H9 (cell line): Measurements from ENCODE around the gene HOXA7. TPM values are rescaled to one million over a fixed set of nuclear protein-coding genes. Genes with fewer than 3 reads are reported as not detected.

Source experiments
- DNase-seq: peaks from one replicate; pipeline ENCODE4 v3.0.0-alpha.2; 2017
- H2AFZ ChIP-seq: one replicate; pipeline ENCODE4 v1.6.1; 2013; ENCODE audit warnings: mild to moderate bottlenecking, low read length, control low read depth, moderate library complexity
- H2AK5ac ChIP-seq: 2 replicates; pipeline ENCODE4 v1.6.1; 2013; ENCODE audit warnings: low read length, control low read depth, mixed read lengths; ENCODE audit not compliant: insufficient read length
- H2BK120ac ChIP-seq: one replicate; pipeline ENCODE4 v1.6.1; 2013; ENCODE audit warnings: low read depth, mild to moderate bottlenecking, low read length, control low read depth, inconsistent platforms; ENCODE audit not compliant: poor library complexity, severe bottlenecking
- H2BK12ac ChIP-seq: 2 replicates; pipeline ENCODE4 v1.6.1; 2013; ENCODE audit warnings: low read length, control low read depth, mixed read lengths, low read depth; ENCODE audit not compliant: insufficient read length
- H2BK15ac ChIP-seq: 2 replicates; pipeline ENCODE4 v1.6.1; 2013; ENCODE audit warnings: low read depth, low read length, control low read depth
- H2BK20ac ChIP-seq: one replicate; pipeline ENCODE4 v1.6.1; 2013; ENCODE audit warnings: low read depth, mild to moderate bottlenecking, low read length, control low read depth, inconsistent platforms; ENCODE audit not compliant: poor library complexity, severe bottlenecking
- H2BK5ac ChIP-seq: 2 replicates; pipeline ENCODE4 v1.6.1; 2013; ENCODE audit warnings: low read length, control low read depth, mixed read lengths; ENCODE audit not compliant: insufficient read length
- H3K14ac ChIP-seq: 2 replicates; pipeline ENCODE4 v1.6.1; 2013; ENCODE audit warnings: low read length, control low read depth; ENCODE audit not compliant: insufficient read depth
- H3K18ac ChIP-seq: 2 replicates; pipeline ENCODE4 v1.6.1; 2013; ENCODE audit warnings: low read depth, mild to moderate bottlenecking, mixed read lengths, low read length, control low read depth; ENCODE audit not compliant: insufficient read length
- H3K23ac ChIP-seq: 2 replicates; pipeline ENCODE4 v1.6.1; 2013; ENCODE audit warnings: low read length, control low read depth, mixed read lengths, low read depth; ENCODE audit not compliant: insufficient read length
- H3K23me2 ChIP-seq: 2 replicates; pipeline ENCODE4 v1.6.1; 2013; ENCODE audit warnings: low read depth, mild to moderate bottlenecking, mixed read lengths, low read length, control low read depth; ENCODE audit not compliant: insufficient read length, poor library complexity, severe bottlenecking
- H3K27ac ChIP-seq: 2 replicates; pipeline ENCODE4 v1.5.1; 2013; ENCODE audit warnings: low read length, control low read depth, mixed read lengths, low read depth; ENCODE audit not compliant: insufficient read length
- H3K27me3 ChIP-seq: 2 replicates; pipeline ENCODE4 v1.6.1; 2013; ENCODE audit warnings: low read length, control low read depth, inconsistent platforms; ENCODE audit not compliant: insufficient read depth
- H3K4ac ChIP-seq: 2 replicates; pipeline ENCODE4 v1.6.1; 2013; ENCODE audit warnings: low read depth, mild to moderate bottlenecking, control low read depth, inconsistent platforms, low read length, moderate library complexity
- H3K4me1 ChIP-seq: 2 replicates; pipeline ENCODE4 v1.6.1; 2013; ENCODE audit warnings: low read length, control low read depth, inconsistent platforms; ENCODE audit not compliant: insufficient read depth
- H3K4me2 ChIP-seq: 2 replicates; pipeline ENCODE4 v1.6.1; 2013; ENCODE audit warnings: low read length, control low read depth, mixed read lengths; ENCODE audit not compliant: insufficient read length, insufficient read depth
- H3K56ac ChIP-seq: 2 replicates; pipeline ENCODE4 v1.6.1; 2013; ENCODE audit warnings: low read depth, mild to moderate bottlenecking, mixed read lengths, low read length, control low read depth; ENCODE audit not compliant: insufficient read length
- H3K79me1 ChIP-seq: 2 replicates; pipeline ENCODE4 v1.6.1; 2013; ENCODE audit warnings: low read depth, mild to moderate bottlenecking, moderate library complexity, low read length, control low read depth, inconsistent platforms; ENCODE audit not compliant: insufficient read depth, poor library complexity, severe bottlenecking
- H3K79me2 ChIP-seq: 2 replicates; pipeline ENCODE4 v1.6.1; 2013; ENCODE audit warnings: low read length, control low read depth, inconsistent platforms; ENCODE audit not compliant: insufficient read depth
- H3K9ac ChIP-seq: 2 replicates; pipeline ENCODE4 v1.6.1; 2013; ENCODE audit warnings: low read length, control low read depth, mixed read lengths; ENCODE audit not compliant: insufficient read length; ENCODE audit errors: extremely low read depth
- H3K9me3 ChIP-seq: one replicate; pipeline ENCODE4 v1.6.1; 2013; ENCODE audit warnings: low read depth, low read length, inconsistent platforms; ENCODE audit not compliant: control insufficient read depth
- H3T11ph ChIP-seq: one replicate; pipeline ENCODE4 v1.6.1; 2013; ENCODE audit warnings: mild to moderate bottlenecking, low read length, control low read depth, inconsistent platforms
- H4K20me1 ChIP-seq: one replicate; pipeline ENCODE4 v1.6.1; 2013; ENCODE audit not compliant: control insufficient read depth, insufficient read length, insufficient read depth
- H4K5ac ChIP-seq: 2 replicates; pipeline ENCODE4 v1.6.1; 2013; ENCODE audit warnings: low read depth, mild to moderate bottlenecking, mixed read lengths, low read length, control low read depth; ENCODE audit not compliant: insufficient read length
- H4K8ac ChIP-seq: replicated peaks from 2 replicates; pipeline ENCODE4 v1.6.1; 2013; ENCODE audit warnings: low read length, control low read depth, mixed read lengths, low read depth; ENCODE audit not compliant: insufficient read length
- H4K91ac ChIP-seq: 2 replicates; pipeline ENCODE4 v1.6.1; 2013; ENCODE audit warnings: low read depth, mild to moderate bottlenecking, moderate library complexity, mixed read lengths, low read length, control low read depth; ENCODE audit not compliant: insufficient read length
- H3K27ac Mint-ChIP-seq, 3 experiments: 2 replicates in 2 of 3; 3 replicates in 1 of 3; pipeline ENCODE4 v1.8.0; 2020 to 2021; ENCODE audit warnings: mixed read lengths in 3 of 3, mild to moderate bottlenecking in 1 of 3, moderate library complexity in 1 of 3
- H3K27me3 Mint-ChIP-seq: 2 replicates; pipeline ENCODE4 v1.8.0; 2021; ENCODE audit warnings: low read depth, mild to moderate bottlenecking, moderate library complexity, mixed read lengths
- H3K36me3 Mint-ChIP-seq, 3 experiments: 2 replicates in 2 of 3; 3 replicates in 1 of 3; pipeline ENCODE4 v1.8.0; 2020 to 2021; ENCODE audit warnings: low read depth in 3 of 3, mixed read lengths in 3 of 3; ENCODE audit not compliant: insufficient read depth in 1 of 3
- H3K4me1 Mint-ChIP-seq, 2 experiments: 2 replicates each; pipeline ENCODE4 v1.8.0; 2020; ENCODE audit warnings: mixed read lengths in 2 of 2
- H3K4me3 Mint-ChIP-seq, 2 experiments: 2 replicates in 1 of 2; 3 replicates in 1 of 2; pipeline ENCODE4 v1.8.0; 2020 to 2021; ENCODE audit warnings: mild to moderate bottlenecking in 2 of 2, mixed read lengths in 2 of 2, moderate library complexity in 1 of 2
- H3K9me3 Mint-ChIP-seq, 2 experiments: 2 replicates in 1 of 2; 3 replicates in 1 of 2; pipeline ENCODE4 v1.8.0; 2020; ENCODE audit warnings: mild to moderate bottlenecking in 2 of 2, mixed read lengths in 2 of 2, moderate library complexity in 1 of 2
- CTCF ChIP-seq: fragments of 200-600 bp; sonication (generic); conservative IDR thresholded peaks from 3 replicates; pipeline ENCODE4 v1.8.0; 2021; ENCODE audit warnings: antibody characterized with exemption, mild to moderate bottlenecking
- WGBS: extraction: QIAGEN DNeasy Blood & Tissue Kit; methylation state at CpG from one replicate; pipeline ENCODE4 v1.1.7; 2013; ENCODE audit warnings: missing lambda C conversion rate, low lambda C conversion rate, mixed read lengths; ENCODE audit not compliant: insufficient read length; ENCODE audit errors: extremely low coverage; 5-methylcytosine and 5-hydroxymethylcytosine counted together
- total RNA-seq: library from RNA; stranded (reverse); gene quantifications from 2 replicates; pipeline ENCODE4 v1.2.1, GENCODE V29; 2021

HOXA7 gene
- total RNA-seq, 1 experiment from 2014 or later = not detected

- Histone ChIP-seq H3K56ac (no peak overlapping the region), H2BK5ac (no peak overlapping the region), H3K23me2 (peaks cover 1% of the 10 kb centered on the region), H2BK15ac (no peak overlapping the region), H3K4ac (no peak overlapping the region), H2AK5ac (no peak overlapping the region), H4K8ac (no peak overlapping the region), H3K14ac (no peak overlapping the region), H3T11ph (no peak overlapping the region), H2BK120ac (no peak overlapping the region), H3K27me3 (peaks cover 100% of the 10 kb centered on the region), H3K4me2 (no peak overlapping the region), H3K9me3 (no peaks in the 10 kb centered on the region), H3K23ac (no peak overlapping the region), H2AFZ (no peak overlapping the region), H4K5ac (no peak overlapping the region), H3K18ac (no peak overlapping the region), H3K27ac (no peak overlapping the region), H4K91ac (no peak overlapping the region), H2BK20ac (no peak overlapping the region), H3K9ac (no peak overlapping the region), H3K4me1 (no peaks in the 10 kb centered on the region), H2BK12ac (no peak overlapping the region), H3K79me1 (no peaks in the 10 kb centered on the region), H3K79me2 (no peaks in the 10 kb centered on the region), H4K20me1 (peaks cover 3% of the 10 kb centered on the region)
- TF ChIP-seq CTCF = no peak
- Mint-ChIP-seq H3K9me3 (peaks cover 0 to 21% of the 10 kb centered on the region in 2 experiments; a peak in 4 of 5 replicates), H3K27me3 (peaks cover 100% of the 10 kb centered on the region), H3K36me3 (no peaks in the 10 kb centered on the region; a peak in 1 of 7 replicates), H3K4me3 (no peak overlapping the region), H3K4me1 (peaks cover 6 to 7% of the 10 kb centered on the region in 2 experiments), H3K27ac (no peak overlapping the region)
- no CpG with 5 or more reads among the region's 2 CpGs for WGBS
- no peak for DNase-seq
Measured at GRCh38 chr7:27137640-27138315, 18.7 kb downstream of the HOXA7 start.
